K562 (cell line): ENCODE results near the gene EMC6. TPM values are rescaled to one million over a fixed set of nuclear protein-coding genes. Genes with fewer than 3 reads are reported as not detected.
A peak's percentile ranks its signal among the peaks of the same experiment; 100 is the strongest.

Experiments
- AFF4 ChIP-seq: sonication (generic); formaldehyde crosslinking; IDR thresholded peaks from 2 replicates; pipeline ENCODE4 v1.8.0; 2023; ENCODE audit warnings: mild to moderate bottlenecking, missing genetic modification reagents
- ETV5 ChIP-seq: sonication (generic); formaldehyde crosslinking; IDR thresholded peaks from 2 replicates; pipeline ENCODE4 v1.4.0; 2020; ENCODE audit warnings: low read depth, mild to moderate bottlenecking, missing genetic modification reagents
- FOXJ2 ChIP-seq: fragments of 200-800 bp; sonication (Bioruptor generic); IDR thresholded peaks from 2 replicates; pipeline ENCODE4 v1.6.1; 2016; ENCODE audit warnings: missing genetic modification characterization, missing compliant biosample characterization
- HDAC1 ChIP-seq, 2 experiments: fragments of 450-650 bp; IDR thresholded peaks; 2 replicates each; pipeline ENCODE4 v1.6.1; 2016 to 2017; ENCODE audit warnings: inconsistent platforms in 1 of 2, mild to moderate bottlenecking in 1 of 2, moderate library complexity in 1 of 2
- HNRNPL ChIP-seq: fragments of 200-400 bp; formaldehyde crosslinking; IDR thresholded peaks from 2 replicates; pipeline ENCODE4 v1.6.1; 2017; ENCODE audit warnings: low read depth, mild to moderate bottlenecking, low read length
- KDM2B ChIP-seq: fragments of 250-450 bp; sonication (Bioruptor Pico); IDR thresholded peaks from 2 replicates; pipeline ENCODE4 v1.8.0; 2021; ENCODE audit warnings: mild to moderate bottlenecking, moderate library complexity
- NFYB ChIP-seq: IDR thresholded peaks from 2 replicates; pipeline ENCODE4 v1.6.1; 2011; ENCODE audit warnings: mild to moderate bottlenecking, moderate library complexity; ENCODE audit not compliant: insufficient read length; ENCODE audit errors: extremely low read depth
- POLR2B ChIP-seq: fragments of 450-650 bp; IDR thresholded peaks from 2 replicates; pipeline ENCODE4 v1.6.1; 2018; ENCODE audit warnings: low read depth; ENCODE audit not compliant: partially characterized antibody
- SIN3A ChIP-seq, 2 experiments: fragments of 150-350 bp in 1 of 2; IDR thresholded peaks; 2 replicates each; pipeline ENCODE4 v1.6.1; 2011 to 2016; ENCODE audit warnings: borderline replicate concordance in 2 of 2, low read depth in 2 of 2, low read length in 2 of 2, mild to moderate bottlenecking in 2 of 2, moderate library complexity in 2 of 2; ENCODE audit not compliant: control insufficient read depth in 1 of 2
- SRF ChIP-seq, 2 experiments: fragments of 250-450, 450-650 bp in 1 of 2; sonication (Bioruptor Pico) in 1 of 2; sonication (generic) in 1 of 2; formaldehyde crosslinking; IDR thresholded peaks; 2 replicates each; pipeline versions ENCODE4 v1.5.0 to v1.5.1; 2020 to 2022; ENCODE audit warnings: mild to moderate bottlenecking in 1 of 2, missing genetic modification reagents in 1 of 2
- SUPT5H ChIP-seq: fragments of 450-650 bp; IDR thresholded peaks from 2 replicates; pipeline ENCODE4 v1.6.1; 2016
- TFE3 ChIP-seq: fragments of 450-650 bp; formaldehyde crosslinking; IDR thresholded peaks from 2 replicates; pipeline ENCODE4 v1.4.0; 2020; ENCODE audit warnings: mild to moderate bottlenecking, mixed read lengths
- ZEB2 ChIP-seq: fragments of 450-650 bp; IDR thresholded peaks from 2 replicates; pipeline ENCODE4 v1.6.1; 2016
- ZNF766 ChIP-seq: fragments of 200-800 bp; sonication (Bioruptor generic); conservative IDR thresholded peaks from 2 replicates; pipeline ENCODE4 v1.6.1; 2016; ENCODE audit warnings: missing genetic modification characterization, missing compliant biosample characterization
- polyA plus RNA-seq, 8 experiments: library from polyadenylated mRNA; depleted of rRNA in 4 of 8; stranded (reverse) in 5 of 8; unstranded in 3 of 8; fragments of >200 nt; fragmentation: Nextera tagmentation in 2 of 8; fragmentation: Illumina TruSeq in 1 of 8; extraction: Ambion mirVana in 2 of 8; extraction: Trizol in 1 of 8; gene quantifications; 2 replicates each; pipeline versions ENCODE4 v1.2.1 to v1.2.3, GENCODE V29; 2011 to 2014; ENCODE audit warnings: inconsistent platforms in 1 of 8, missing spikeins in 1 of 8
- total RNA-seq, 7 experiments: library from RNA; depleted of rRNA in 6 of 7; stranded (reverse); fragments of >200 nt in 6 of 7; fragmentation: Illumina TruSeq in 2 of 7; extraction: Trizol in 2 of 7; gene quantifications; 2 replicates each; pipeline versions ENCODE4 v1.2.1 to v1.2.3, GENCODE V29; 2011 to 2021; ENCODE audit warnings: low replicate concordance in 1 of 7
- TF ChIP-seq, protein P1 (sequence below): fragments of 450-650 bp; IDR thresholded peaks from 2 replicates; pipeline ENCODE4 v1.6.1; 2016; ENCODE audit warnings: borderline replicate concordance

Gene EMC6
- total and polyA plus RNA-seq, 9 of the 15 experiments (the other 6 are each of a cell fraction or from before 2014, with no cell fraction given), result 2.9 to 136 (median 24.9) TPM

- peak in 1 of 2 experiments; percentile 92; a peak in 2 of 4 replicates for TF ChIP-seq HDAC1 (IDR thresholded peaks at IDR 0.05)
- no peak for TF ChIP-seq KDM2B (CRISPR knock-in tag)
- no peak for TF ChIP-seq ZEB2
- TF ChIP-seq NFYB, result peak; percentile 33
- peak in 1 of 2 experiments; percentile 87; a peak in 2 of 4 replicates for TF ChIP-seq SRF (CRISPR knock-in tag; IDR thresholded peaks at IDR 0.05)
- TF ChIP-seq, protein P1, sequence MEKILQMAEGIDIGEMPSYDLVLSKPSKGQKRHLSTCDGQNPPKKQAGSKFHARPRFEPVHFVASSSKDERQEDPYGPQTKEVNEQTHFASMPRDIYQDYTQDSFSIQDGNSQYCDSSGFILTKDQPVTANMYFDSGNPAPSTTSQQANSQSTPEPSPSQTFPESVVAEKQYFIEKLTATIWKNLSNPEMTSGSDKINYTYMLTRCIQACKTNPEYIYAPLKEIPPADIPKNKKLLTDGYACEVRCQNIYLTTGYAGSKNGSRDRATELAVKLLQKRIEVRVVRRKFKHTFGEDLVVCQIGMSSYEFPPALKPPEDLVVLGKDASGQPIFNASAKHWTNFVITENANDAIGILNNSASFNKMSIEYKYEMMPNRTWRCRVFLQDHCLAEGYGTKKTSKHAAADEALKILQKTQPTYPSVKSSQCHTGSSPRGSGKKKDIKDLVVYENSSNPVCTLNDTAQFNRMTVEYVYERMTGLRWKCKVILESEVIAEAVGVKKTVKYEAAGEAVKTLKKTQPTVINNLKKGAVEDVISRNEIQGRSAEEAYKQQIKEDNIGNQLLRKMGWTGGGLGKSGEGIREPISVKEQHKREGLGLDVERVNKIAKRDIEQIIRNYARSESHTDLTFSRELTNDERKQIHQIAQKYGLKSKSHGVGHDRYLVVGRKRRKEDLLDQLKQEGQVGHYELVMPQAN, result peak; percentile 94
- TF ChIP-seq AFF4 (CRISPR knock-in tag), result peak; percentile 57; the same call in 1 of the 2 replicates
- peak; percentile 66; the same call in 1 of the 2 replicates for TF ChIP-seq ZNF766 (CRISPR knock-in tag)
- TF ChIP-seq TFE3, result peak; percentile 47
- peak; percentile 64 for TF ChIP-seq SUPT5H
- no peak for TF ChIP-seq FOXJ2 (tag)
- TF ChIP-seq HNRNPL, result peak; percentile 25; the same call in 1 of the 2 replicates
- peak; percentile 70 to 98; a peak in 3 of 4 replicates for TF ChIP-seq SIN3A (IDR thresholded peaks at IDR 0.05; ENCODE audit: borderline replicate concordance in 2 of 2, control insufficient read depth in 1 of 2, low read depth in 2 of 2, low read length in 2 of 2)
- peak; percentile 62 for TF ChIP-seq ETV5 (CRISPR knock-in tag)
- peak; percentile 51 for TF ChIP-seq POLR2B
These were observed 32.3 kb upstream of the EMC6 start, which contains the start of the genes CTNS and SHPK (continued) for GRCh38 chr17:3636154-3636907.
